Stromal cell of bone marrow (primary cell): Measurements from ENCODE around the gene BTN2A1.
"Not testable (repeated sequence)": the region's sequence is repeated elsewhere in the genome, so short reads cannot be mapped to it uniquely, and the experiment has no call there.

Experiments used
- DNase-seq: peaks from one replicate; pipeline ENCODE4 v3.0.0-alpha.2; 2012; ENCODE audit warnings: low read depth

Gene BTN2A1

GRCh38 chr6:26493258-26493657 is 35.5 kb downstream of the BTN2A1 start:
- DNase-seq: peak; percentile 10

DNA sequence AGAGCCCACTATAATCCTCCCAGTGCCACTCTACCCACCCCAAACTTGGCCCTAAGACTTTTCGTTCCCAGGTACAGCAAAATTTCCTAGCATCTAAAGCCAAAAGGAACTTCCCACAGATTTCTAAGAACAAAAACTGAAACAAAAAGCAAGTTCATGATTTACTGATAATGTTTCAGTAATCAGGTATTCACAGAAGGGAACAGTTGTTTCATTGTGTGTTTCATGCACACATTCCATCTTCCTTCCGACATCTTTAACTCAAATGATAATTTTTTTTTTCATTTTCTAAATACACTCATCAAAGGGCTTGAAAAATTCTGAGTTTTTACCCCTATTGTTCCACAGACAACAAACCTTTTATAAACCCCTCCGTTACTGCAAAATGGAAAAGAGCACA is 36.4 kb downstream of the BTN2A1 start:
- no peak for DNase-seq

- DNase-seq: no peak
These were observed 37.5 kb downstream of the BTN2A1 start for GRCh38 chr6:26495281-26495680.

DNA sequence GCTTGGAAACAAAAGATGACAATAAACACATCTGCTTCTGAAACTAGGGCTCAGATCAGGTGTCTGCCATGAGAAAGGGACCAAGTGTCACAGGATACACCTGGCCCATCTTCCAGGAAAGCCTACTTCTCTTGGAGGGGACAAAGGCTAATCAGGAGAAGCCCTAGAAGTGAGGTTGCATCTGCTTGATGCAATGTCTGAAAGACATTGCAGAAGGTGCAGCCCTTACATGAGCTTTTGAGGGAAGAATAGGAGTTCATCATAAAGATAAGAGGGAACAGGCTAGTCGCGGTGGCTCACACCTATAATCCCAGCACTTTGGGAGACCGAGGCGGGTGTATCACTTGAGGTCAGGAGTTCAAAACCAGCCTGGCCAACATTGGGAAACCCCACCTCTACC is 39.9 kb downstream of the BTN2A1 start:
- no peak for DNase-seq

- no peak for DNase-seq
These were observed 42.3 kb downstream of the BTN2A1 start, which contains the start of gene BTN1A1 for GRCh38 chr6:26500102-26500501. Gene BTN1A1 (plus strand): TSS chr6:26500303. CDS start chr6:26501287, 984 bp downstream.

- no peak for DNase-seq
These were observed 43.8 kb downstream of the BTN2A1 start for GRCh38 chr6:26501482-26501986.

DNA sequence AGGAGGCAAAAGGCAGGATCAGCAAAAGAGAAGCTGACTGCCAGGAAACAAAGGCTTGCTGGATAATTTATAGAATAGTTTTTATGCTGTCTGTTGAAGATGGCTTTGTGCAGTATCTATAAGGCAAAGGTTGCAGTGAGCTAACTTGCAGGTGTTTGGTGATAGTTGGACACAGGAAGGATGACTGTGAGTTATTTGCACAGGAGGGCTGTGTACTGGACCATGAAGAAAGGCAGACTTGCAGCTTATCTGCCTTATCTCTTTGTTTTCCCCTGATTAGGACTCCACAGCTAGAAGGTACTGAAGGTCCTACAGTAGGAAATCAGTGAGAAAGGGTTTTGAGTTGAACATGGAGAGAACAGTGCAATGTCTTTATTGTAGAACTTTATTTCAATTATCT is 44.4 kb downstream of the BTN2A1 start:
- no peak for DNase-seq

GRCh38 chr6:26502626-26503025 is 44.9 kb downstream of the BTN2A1 start:
- DNase-seq: no peak

GRCh38 chr6:26507658-26508057 is 49.9 kb downstream of the BTN2A1 start:
- no peak for DNase-seq

DNA sequence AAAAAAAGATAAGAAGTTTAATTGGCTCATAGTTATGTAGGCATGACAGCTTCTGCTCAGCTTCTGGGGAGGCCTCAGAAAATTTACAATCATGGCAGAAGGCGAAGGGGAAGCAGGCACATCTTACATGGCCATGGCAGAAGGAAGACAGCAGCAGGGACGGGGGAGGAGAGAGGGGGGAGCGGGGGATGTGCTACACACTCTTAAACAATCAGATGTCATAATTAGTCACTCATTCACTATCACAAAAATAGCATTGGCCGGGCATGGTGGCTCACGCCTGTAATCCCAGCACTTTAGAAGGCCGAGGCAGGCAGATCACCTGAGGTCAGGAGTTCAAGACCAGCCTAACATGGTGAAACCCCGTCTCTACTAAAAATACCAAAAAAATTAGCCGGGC is 53.3 kb downstream of the BTN2A1 start:
- not testable (repeated sequence) for DNase-seq

DNA sequence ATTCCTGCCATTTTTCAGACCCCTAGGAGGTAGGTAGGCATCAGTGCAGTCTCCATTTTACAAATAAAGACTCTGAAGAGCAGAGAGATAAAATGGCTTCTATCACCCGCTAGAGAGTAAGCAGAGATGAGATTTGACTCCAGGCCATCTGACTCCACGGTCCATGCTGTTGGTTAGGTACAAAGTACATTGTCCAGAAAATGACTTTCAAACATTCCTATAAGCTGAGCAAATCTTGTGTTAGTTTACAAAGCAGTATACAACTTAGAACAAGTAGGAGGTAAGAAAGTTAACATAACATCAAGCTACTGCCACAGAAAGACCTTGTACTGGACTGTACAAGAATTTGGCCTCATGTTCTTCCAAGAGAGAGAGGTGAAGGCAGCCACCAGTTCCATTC is 57.2 kb downstream of the BTN2A1 start:
- DNase-seq: no peak

DNA sequence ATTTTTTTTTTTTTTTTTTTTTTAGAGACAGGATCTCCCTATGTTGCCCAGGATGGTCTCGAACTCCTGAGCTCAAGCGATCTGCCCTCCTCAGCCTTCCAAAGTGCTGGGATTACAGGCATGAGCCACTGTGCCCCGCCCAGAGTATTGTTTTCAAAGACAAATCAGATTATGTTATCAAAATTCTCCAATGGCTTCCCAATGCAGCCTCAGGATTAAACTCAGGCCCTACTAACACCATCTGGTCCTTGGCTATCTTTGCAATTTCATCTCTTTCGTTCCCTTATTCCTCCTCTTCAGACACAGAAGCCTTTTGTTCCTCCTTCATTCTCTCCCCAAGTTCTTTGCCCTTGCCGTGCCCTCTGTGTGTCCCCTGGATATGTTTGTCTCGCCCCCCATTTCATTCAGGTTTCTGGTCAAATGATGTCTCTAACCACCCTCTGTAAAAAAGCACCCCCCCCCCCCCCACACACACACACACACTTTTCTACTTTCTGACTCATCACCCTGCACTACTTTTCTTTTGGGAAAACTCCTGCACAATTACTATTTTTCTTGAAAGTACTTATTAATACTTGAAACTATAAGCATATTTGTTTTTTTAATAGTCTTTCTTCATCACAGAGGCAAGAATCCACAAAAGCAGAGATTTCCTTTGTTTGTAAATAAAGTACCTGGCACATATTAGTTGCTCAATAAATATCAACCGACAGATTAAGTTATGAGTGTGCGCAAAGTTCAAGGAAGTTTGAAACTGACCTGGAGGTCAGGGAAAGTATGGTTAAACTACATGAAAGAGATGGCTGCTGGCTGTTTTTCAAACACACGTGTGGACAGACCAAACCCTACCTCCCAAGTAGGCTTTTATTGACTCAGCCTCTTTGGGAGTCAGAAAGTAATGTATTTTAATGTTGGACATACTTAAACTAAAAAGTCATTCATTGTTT is 59.0 kb downstream of the BTN2A1 start:
- DNase-seq: no peak
